GM12892 (cell line): ENCODE measurements around the gene GNAI2.
"Not testable (repeated sequence)": the region's sequence is repeated elsewhere in the genome, so short reads cannot be mapped to it uniquely, and the experiment has no call there.

Source experiments
- DNase-seq: peaks from one replicate; pipeline ENCODE4 v3.0.0; 2011; ENCODE audit not compliant: insufficient read length
- FAIRE-seq: peaks from 2 replicates; lab custom pipeline; 2011; peaks lifted over from hg19 to GRCh38; lab: Jason Lieb, UNC
- POLR2A ChIP-seq: IDR thresholded peaks from 2 replicates; pipeline ENCODE4 v1.6.1; 2011; ENCODE audit warnings: low read depth, low read length, control low read depth
- POLR2AphosphoS5 ChIP-seq: IDR thresholded peaks from 2 replicates; pipeline ENCODE4 v1.6.1; 2011; ENCODE audit warnings: low read depth, low read length, control low read depth
- TAF1 ChIP-seq: IDR thresholded peaks from 2 replicates; pipeline ENCODE4 v1.6.1; 2011; ENCODE audit warnings: low read depth, mild to moderate bottlenecking, control low read depth, low read length, borderline replicate concordance

GNAI2 gene

GRCh38 chr3:50278123-50278879, 42.3 kb downstream of the GNAI2 start:
- no peak for TF ChIP-seq POLR2AphosphoS5
- no peak for TF ChIP-seq TAF1
- no peak for TF ChIP-seq POLR2A
- no peak for DNase-seq
- no peak for FAIRE-seq

GRCh38 chr3:50278880-50279224, 42.8 kb downstream of the GNAI2 start, which contains the start of gene LSMEM2:
TSS of gene LSMEM2 (plus strand) at chr3:50279087. CDS start at chr3:50279114, 27 bp downstream.
- DNase-seq (no peak), FAIRE-seq (no peak)
- TF ChIP-seq POLR2A (no peak), TAF1 (no peak), POLR2AphosphoS5 (no peak)

- FAIRE-seq (no peak), DNase-seq (no peak)
- TF ChIP-seq POLR2AphosphoS5, result no peak
- TF ChIP-seq TAF1, result no peak
- TF ChIP-seq POLR2A, result no peak
These were observed 43.4 kb downstream of the GNAI2 start for GRCh38 chr3:50279255-50280016.

GRCh38 chr3:50284121-50284520, 48.1 kb downstream of the GNAI2 start:
- FAIRE-seq, DNase-seq: not testable (repeated sequence)

- FAIRE-seq, result no peak
- TF ChIP-seq POLR2AphosphoS5 (0 out of 2 replicates have a peak, but pooled peaks have one; percentile 36), POLR2A (no peak)
- DNase-seq, result no peak
These were observed 50.6 kb downstream of the GNAI2 start for GRCh38 chr3:50286322-50287227.

GRCh38 chr3:50287262-50287661, 51.3 kb downstream of the GNAI2 start:
- FAIRE-seq, result no peak
- no peak for DNase-seq
- no peak for TF ChIP-seq TAF1
- no peak for TF ChIP-seq POLR2A
- no peak for TF ChIP-seq POLR2AphosphoS5

GRCh38 chr3:50288387-50289007, 52.5 kb downstream of the GNAI2 start:
- FAIRE-seq, result no peak
- TF ChIP-seq TAF1 (no peak), POLR2A (no peak), POLR2AphosphoS5 (no peak)

GRCh38 chr3:50289130-50289529, 53.1 kb downstream of the GNAI2 start:
- FAIRE-seq (no peak), DNase-seq (no peak)
- TF ChIP-seq POLR2AphosphoS5 (no peak), TAF1 (no peak), POLR2A (no peak)

More at GRCh38 chr3:50288387-50289007, 52.5 kb downstream of the GNAI2 start:
- no peak for DNase-seq

GRCh38 chr3:50290161-50290641, 54.2 kb downstream of the GNAI2 start:
- FAIRE-seq, result no peak
- DNase-seq, result no peak
- TF ChIP-seq POLR2AphosphoS5, result no peak
- TF ChIP-seq TAF1, result no peak
- TF ChIP-seq POLR2A, result no peak

GRCh38 chr3:50292159-50293078, 56.4 kb downstream of the GNAI2 start, which contains the start of gene IFRD2:
TSS of gene IFRD2 (minus strand) at chr3:50292429. CDS start at chr3:50292274, 155 bp downstream.
- peak; percentile 83 for TF ChIP-seq POLR2A
- 0 out of 2 replicates have a peak, but pooled peaks have one; percentile 43 for TF ChIP-seq TAF1
- TF ChIP-seq POLR2AphosphoS5, result peak; percentile 64
- FAIRE-seq (peak; percentile 100), DNase-seq (peak; percentile 98)
